GM21367 (cell line): ENCODE results near the gene TMEM248.
A peak's percentile ranks its signal among the peaks of the same experiment; 100 is the strongest.
"Not testable (repeated sequence)": the region's sequence is repeated elsewhere in the genome, so short reads cannot be mapped to it uniquely, and the experiment has no call there.

Experiments
- ATAC-seq: cut with Tn5 transposase; IDR thresholded peaks from one replicate; pipeline ENCODE4 v1.9.1; 2021; ENCODE audit not compliant: unreplicated experiment

Gene TMEM248, protein sequence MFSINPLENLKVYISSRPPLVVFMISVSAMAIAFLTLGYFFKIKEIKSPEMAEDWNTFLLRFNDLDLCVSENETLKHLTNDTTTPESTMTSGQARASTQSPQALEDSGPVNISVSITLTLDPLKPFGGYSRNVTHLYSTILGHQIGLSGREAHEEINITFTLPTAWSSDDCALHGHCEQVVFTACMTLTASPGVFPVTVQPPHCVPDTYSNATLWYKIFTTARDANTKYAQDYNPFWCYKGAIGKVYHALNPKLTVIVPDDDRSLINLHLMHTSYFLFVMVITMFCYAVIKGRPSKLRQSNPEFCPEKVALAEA

DNA sequence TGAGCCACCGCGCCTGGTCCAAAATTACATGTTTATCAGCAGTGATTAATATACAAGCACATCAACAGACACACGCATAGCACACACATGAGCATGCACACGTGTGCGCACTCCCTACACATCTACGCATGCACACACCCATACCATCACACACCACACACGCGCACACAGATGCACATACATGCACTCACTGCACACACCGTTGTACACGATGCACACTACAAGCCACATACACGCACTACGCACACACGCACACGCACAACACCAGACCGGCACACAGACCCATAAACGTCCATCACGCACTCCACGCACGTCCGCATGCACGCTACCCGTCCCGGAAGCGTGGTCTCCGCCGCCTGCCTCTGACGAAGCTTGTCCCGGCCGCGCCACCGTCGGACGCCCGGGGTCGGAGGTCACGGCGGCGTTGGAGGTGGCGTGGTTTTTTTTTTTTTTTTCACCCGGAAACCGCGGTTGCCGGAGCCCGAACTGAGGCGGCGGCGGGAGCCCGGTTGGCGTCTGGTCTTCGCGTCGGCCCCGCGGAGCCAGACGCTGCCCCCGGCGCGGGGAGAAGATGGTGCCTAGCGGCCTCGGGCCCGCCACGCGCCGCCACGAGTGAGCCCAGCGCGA is at the start of gene TMEM248:
TSS of gene TMEM248 (plus strand) at position 457 of the 627 bp plus-strand sequence. CDS start 20,641 bp downstream, outside the sequence.
- ATAC-seq, result peak; percentile 77

GRCh38 chr7:66873476-66873875 is 47.5 kb upstream of the TMEM248 start:
- no peak for ATAC-seq

DNA sequence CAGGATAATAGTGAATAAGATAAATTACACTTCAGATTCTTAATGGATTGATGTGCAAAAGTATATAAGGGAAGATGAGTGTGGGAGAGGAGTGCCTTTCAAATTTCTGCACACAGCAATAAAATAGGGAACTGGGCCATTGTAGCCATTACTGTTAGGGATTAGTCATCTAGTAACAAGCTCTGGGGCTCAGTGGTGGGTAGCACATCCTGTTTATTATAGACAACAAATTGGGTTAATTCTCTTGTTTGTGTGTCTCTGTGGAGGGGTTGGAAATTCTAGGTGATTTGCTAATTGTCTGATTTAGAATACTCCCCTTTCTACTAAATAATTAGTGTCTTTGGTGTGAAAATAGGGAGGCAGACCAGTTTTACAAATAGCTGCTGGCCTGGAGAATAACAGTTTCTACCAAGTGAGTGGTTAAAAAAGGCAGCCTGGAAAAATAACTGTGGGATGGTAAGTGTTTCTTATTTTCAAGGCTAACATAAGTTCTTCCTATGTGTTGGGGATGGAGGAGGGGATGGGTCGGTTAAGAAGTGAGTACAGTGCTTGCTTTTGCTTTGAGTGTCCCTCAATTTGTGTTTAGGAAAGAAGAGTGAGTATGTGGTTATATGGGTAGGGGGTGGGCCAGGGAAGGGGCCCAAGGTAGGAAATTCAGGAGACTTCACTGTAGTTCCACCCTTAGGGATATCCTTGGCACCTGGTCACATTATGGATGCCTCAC is 43.3 kb upstream of the TMEM248 start:
- no peak for ATAC-seq

GRCh38 chr7:66878301-66878685 is 42.7 kb upstream of the TMEM248 start:
- ATAC-seq, result not testable (repeated sequence)

- ATAC-seq, result no peak
These were observed 41.0 kb upstream of the TMEM248 start for GRCh38 chr7:66880053-66880452.

DNA sequence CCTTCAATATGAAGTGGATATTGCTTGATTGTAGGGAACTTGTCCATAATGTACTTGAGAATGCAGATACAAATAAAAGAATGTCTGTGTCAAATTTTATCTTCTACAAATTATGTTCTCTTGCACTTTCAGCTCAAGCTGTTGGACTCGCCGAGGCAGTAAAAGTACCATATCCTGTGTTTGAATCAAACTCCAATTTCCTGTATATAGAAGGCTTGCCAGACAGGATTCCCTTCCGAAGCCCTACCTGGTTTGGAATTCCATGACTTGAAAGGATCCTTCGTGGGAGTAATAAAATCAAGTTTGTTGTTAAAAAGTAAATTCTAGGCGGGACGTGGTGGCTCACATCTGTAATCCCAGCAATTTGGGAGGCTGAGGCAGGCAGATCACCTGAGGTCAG is 40.4 kb upstream of the TMEM248 start:
- not testable (repeated sequence) for ATAC-seq

GRCh38 chr7:66883716-66884115 is 37.3 kb upstream of the TMEM248 start:
- no peak for ATAC-seq

DNA sequence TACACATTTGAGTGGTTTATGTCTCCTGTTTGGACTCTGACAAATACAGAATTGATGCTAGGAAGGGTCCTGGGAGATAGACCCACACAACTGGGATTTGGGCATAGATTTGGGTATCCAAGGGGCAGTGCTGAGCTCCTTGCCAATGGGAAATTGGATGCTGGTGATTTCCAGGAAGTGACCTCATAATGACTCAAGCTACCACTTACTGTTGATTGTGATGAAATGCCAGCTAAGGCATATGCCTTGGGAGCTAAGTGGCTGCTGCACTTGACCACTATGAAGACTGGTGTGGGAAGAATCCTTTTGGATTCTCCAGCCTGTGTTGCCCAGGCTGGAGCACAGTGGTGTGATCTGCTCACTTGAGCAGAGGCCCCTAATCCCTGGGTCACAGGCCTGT is 36.5 kb upstream of the TMEM248 start:
- ATAC-seq, result not testable (repeated sequence)

DNA sequence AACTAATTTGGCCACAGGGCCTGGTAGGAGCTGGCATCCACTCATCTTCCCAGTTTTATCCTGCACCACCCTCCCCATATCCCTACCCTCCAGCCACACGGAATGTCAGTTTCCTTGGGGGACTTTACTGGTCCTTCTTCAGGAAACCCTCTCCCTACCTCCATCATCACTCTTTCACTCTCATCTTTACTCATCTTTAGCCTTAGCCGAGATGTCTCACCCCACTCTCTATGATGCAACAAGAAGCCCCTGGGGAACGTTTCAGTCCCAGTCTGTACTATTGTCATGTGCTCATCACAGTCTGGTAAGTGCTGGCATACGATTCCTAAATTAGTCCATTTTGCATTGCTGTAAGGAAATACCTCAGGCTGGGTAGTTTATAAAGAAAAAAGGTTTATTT is 34.9 kb upstream of the TMEM248 start:
- peak; percentile 69 for ATAC-seq

DNA sequence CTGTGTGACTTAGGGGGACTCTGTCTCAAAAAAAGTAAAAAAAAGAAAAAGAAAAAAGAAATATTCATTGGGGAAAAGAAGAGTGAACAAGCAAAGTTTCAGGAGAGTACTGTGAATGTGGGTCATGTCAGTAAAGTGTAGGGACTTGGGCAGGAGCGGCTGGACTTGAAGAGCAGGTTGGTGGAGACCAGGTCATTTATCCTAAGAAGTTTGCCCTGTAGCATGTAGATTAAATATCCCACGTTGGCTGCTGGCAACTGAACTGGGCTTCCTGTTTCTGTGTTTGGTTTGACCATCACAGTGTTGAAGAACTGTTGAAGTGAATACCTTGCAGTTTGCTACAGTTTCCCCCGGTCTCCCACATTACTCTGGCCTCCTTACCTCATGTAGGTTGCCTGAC is 32.8 kb upstream of the TMEM248 start:
- ATAC-seq, result not testable (repeated sequence)

GRCh38 chr7:66894463-66895080 is 26.5 kb upstream of the TMEM248 start:
- ATAC-seq, result no peak

DNA sequence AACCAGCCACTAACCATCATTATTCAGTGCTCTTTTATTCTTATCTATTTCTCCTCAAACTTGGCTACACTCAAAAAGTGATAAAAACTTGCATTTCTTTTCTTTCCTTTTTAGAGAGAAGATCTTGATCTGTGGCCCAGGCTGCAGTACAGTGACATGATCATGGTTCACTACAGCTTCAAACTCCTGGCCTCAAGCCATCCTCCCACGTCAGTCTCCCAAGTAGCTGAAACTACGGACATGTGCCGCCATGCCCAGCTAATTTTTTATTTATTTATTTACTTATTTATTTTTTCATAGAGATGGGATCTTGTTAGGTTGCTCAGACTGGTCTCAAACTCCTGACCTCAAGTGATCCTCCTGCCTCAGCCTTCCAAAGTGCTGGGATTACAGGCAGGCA is 24.6 kb upstream of the TMEM248 start:
- no peak for ATAC-seq

GRCh38 chr7:66899552-66900280 is 21.3 kb upstream of the TMEM248 start:
- no peak for ATAC-seq

DNA sequence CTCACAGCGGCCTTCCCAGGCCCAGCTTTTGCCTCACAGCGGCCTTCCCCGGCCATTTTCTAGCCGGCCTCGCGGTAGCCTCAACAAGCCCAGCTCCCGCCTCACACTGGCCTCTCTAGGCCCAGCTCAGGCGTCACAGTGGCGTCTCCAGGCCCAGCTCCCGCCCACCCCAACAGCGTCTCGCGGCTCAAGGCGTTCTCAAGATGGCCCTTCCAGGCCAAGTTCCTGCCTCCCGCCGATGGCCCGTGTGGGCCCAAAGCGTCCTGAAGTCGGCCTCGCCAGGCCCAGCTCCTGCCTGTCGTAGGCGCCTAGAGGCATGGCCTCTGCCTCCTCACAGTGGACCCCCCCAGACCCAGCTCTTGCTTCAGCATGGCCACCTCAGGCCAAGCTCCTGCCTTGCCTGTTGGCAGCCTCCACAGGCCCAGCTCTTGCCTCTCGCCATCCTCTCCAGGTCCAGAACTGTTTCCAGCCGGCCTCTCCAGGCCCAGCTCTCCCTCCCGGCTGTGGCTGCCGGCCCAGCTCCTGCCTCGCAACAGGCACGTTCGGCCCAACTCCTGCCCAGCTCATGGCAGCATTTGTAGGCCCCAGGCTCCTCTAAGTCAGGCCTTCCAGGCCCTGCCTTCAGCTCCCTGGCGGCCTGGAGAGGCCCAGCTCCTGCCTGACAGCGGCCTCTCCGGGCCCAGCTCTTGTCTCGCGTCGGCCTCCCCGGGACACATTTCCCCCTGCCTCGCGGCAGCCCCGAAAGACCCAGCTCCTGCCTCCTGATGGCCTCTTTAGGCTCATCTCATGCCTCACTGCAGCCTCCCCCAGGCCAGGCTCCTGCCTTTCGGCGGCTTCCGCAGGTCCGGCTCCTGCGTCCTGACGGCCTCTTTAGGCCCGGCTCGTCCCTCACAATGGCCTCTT is 18.8 kb upstream of the TMEM248 start:
- ATAC-seq, result no peak

- ATAC-seq, result no peak
These were observed 18.2 kb upstream of the TMEM248 start for GRCh38 chr7:66902844-66903180.

GRCh38 chr7:66903360-66904062 is 17.5 kb upstream of the TMEM248 start:
- no peak for ATAC-seq

- no peak for ATAC-seq
These were observed 16.9 kb upstream of the TMEM248 start for GRCh38 chr7:66904063-66904593.

- ATAC-seq, result no peak
These were observed 15.7 kb upstream of the TMEM248 start for GRCh38 chr7:66905278-66905677.

DNA sequence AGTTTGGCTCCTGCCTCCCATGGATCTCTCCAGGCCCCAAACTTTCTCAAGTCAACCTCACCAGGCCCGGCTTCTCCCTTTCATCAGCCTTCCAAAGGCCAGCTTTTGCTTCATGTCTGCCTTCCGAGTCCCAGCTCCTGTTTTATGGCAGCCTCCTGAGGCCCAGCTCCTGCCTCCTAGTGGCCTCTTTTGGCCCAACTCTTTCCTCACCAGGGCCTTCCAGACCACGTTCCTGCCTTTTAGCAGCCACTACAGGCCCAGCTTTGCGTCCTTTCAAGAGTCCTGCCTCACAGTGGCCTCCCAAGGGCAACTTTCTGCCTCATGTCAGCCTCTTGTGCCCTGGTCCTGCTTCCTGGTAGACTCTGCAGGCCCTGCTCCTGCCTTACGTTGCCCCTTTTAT is 15.3 kb upstream of the TMEM248 start:
- ATAC-seq, result no peak
